ENCODE data around the gene EHF.

DNA sequence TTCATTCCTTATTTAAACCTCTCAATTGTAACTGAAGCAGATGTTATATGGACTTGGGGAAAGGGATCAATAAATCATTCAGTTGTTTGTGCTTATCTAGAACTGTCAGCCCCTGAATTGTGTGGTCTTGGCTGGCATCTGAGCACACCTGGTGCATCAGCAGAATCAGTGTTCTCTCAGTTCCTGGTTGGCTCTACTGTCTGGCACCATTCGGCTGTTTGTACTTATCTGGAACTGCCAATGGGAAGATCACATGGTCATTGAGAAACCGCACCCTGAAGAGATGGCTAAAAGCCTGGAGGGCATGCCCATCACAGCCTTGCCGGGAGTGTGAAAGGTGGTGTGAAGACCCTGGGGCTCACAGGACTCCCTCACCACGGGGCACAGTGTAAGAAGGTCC lies 37.1 kb upstream of the EHF start:
- no peak for TF ChIP-seq EZH2phosphoT487 (IDR thresholded peaks at IDR 0.05; ENCODE audit: insufficient read depth, low read depth)
- TF ChIP-seq EZH2 (IDR thresholded peaks at IDR 0.05; ENCODE audit: insufficient read depth, poor library complexity, severe bottlenecking), result no peak
